ENCODE results near the gene PLP2. TPM values are rescaled to one million over a fixed set of nuclear protein-coding genes. Genes with fewer than 3 reads are reported as not detected.

PLP2 gene
- total RNA-seq, 1 experiment from 2014 or later = 293 TPM

- Histone ChIP-seq H3K4me3 (ENCODE audit: low read depth in 2 of 2, low read length in 2 of 2) (peak overlapping the region; percentile 79 to 91), H3K4me1 (ENCODE audit: control insufficient read depth, insufficient read depth, low read length) (peaks cover 19% of the 10 kb centered on the region), H3K27me3 (ENCODE audit: control insufficient read depth, insufficient read depth, low read length) (no peaks in the 10 kb centered on the region), H3K36me3 (ENCODE audit: control insufficient read depth, insufficient read depth, low read length) (no peaks in the 10 kb centered on the region), H3K9me3 (ENCODE audit: control insufficient read depth, insufficient read depth, low read depth, low read length) (no peaks in the 10 kb centered on the region), H3K27ac (ENCODE audit: low read length) (peak overlapping the region; percentile 94)
- ChIA-PET POLR2A (interaction anchor here (0.6 kb wide), 2 partner anchors 33 to 46 kb away, joined by 3 to 7 read pairs; no protein-coding TSS in a partner anchor), CTCF (no interaction called here)
- DNase-seq (ENCODE audit: low read depth, low spot score) = peak; percentile 82
- peak; percentile 78 for ATAC-seq
- intact Hi-C loops (cut with micrococcal nuclease; ENCODE audit: unreplicated experiment) (no loop called here), in situ Hi-C loops (cut with HindIII; ENCODE audit: low pct_unique_long_range_greater_than_20kb, low sequenced_read_pairs) (no loop called here)
- BruUV-seq (replicated peaks) = no TSS peak
- peak; percentile 75; the same call in 1 of the 2 replicates for TF ChIP-seq POLR2AphosphoS5 (IDR thresholded peaks at IDR 0.05; ENCODE audit: low read depth, low read length)
- TF ChIP-seq SIN3A (IDR thresholded peaks at IDR 0.05; ENCODE audit: borderline replicate concordance, insufficient read depth, low read depth, low read length) = no peak
- peak; percentile 28 for TF ChIP-seq CTCF (IDR thresholded peaks at IDR 0.05)
Measured at GRCh38 chrX:49184294-49185281, 12.9 kb downstream of the PLP2 start.

- intact Hi-C loops (cut with micrococcal nuclease; ENCODE audit: unreplicated experiment) (no loop called here), in situ Hi-C loops (cut with HindIII; ENCODE audit: low pct_unique_long_range_greater_than_20kb, low sequenced_read_pairs) (no loop called here)
- ATAC-seq (peak; percentile 49), DNase-seq (ENCODE audit: low read depth, low spot score) (no peak)
- CTCF ChIA-PET = no interaction called here
- POLR2A ChIA-PET = no interaction called here
- Histone ChIP-seq H3K36me3 (ENCODE audit: control insufficient read depth, insufficient read depth, low read length) (no peaks in the 10 kb centered on the region), H3K4me3 (ENCODE audit: low read depth in 2 of 2, low read length in 2 of 2) (peak within 1 kb of the TSS; percentile 79 to 91), H3K27me3 (ENCODE audit: control insufficient read depth, insufficient read depth, low read length) (no peaks in the 10 kb centered on the region), H3K4me1 (ENCODE audit: control insufficient read depth, insufficient read depth, low read length) (peaks cover 21% of the 10 kb centered on the region), H3K27ac (ENCODE audit: low read length) (peak within 1 kb of the TSS; percentile 94), H3K9me3 (ENCODE audit: control insufficient read depth, insufficient read depth, low read depth, low read length) (no peaks in the 10 kb centered on the region)
- BruUV-seq (replicated peaks) = no TSS peak
- TF ChIP-seq CTCF (IDR thresholded peaks at IDR 0.05) (peak; percentile 80), SIN3A (IDR thresholded peaks at IDR 0.05; ENCODE audit: borderline replicate concordance, insufficient read depth, low read depth, low read length) (peak; percentile 59; the same call in 1 of the 2 replicates), POLR2AphosphoS5 (IDR thresholded peaks at IDR 0.05; ENCODE audit: low read depth, low read length) (peak; percentile 59; the same call in 1 of the 2 replicates), TCF7L2 (IDR thresholded peaks at IDR 0.05; ENCODE audit: low read depth, low read length) (no peak), REST (IDR thresholded peaks at IDR 0.05; ENCODE audit: insufficient read depth in 1 of 2, low read depth in 2 of 2, low read length in 1 of 2) (no peak)
Measured at GRCh38 chrX:49186125-49187027, 14.7 kb downstream of the PLP2 start, which contains the start of gene PRICKLE3. Gene PRICKLE3, minus strand, starts transcription at chrX:49186373. Its CDS starts 76 bp downstream, at chrX:49186297.

Data from Panc1 (cell line).